ENCODE results near the gene NUP54.

NUP54 gene

DNA sequence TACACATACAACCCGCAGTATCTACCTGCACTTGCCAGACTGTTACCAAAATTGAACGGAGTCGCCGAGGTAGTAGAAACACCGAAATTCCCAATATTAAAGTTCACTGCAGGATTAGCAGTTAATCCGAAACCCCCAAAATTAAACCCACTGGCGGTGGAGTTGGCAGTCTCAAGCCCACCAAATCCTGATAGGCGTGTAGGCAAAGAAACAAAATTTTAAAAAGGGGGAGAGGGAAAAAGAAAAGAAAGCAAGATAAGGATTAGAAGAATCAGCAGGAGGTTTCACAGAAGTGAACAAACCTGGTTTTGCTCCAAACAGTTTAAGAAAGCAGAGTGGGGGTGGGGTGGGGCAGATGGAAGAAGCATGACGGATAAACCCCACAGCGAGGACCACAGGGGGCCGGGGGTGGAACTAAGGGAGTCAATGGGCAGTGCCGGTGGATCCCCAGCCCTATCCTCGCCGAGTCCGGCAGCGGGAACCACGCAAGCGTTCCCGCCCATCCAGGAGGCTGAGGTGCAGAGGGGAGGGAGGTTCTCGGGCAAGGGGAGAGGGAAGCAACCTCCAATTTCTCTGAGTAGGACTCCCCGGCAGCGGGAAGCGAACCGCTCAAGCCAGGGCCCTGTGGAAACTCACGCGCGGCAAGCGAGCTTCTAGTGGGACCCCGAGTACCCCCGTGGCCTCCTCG, 599 bp downstream of the NUP54 start:
- DNase-seq (ENCODE audit: low read depth in 2 of 2, low spot score in 1 of 2), result no peak

DNA sequence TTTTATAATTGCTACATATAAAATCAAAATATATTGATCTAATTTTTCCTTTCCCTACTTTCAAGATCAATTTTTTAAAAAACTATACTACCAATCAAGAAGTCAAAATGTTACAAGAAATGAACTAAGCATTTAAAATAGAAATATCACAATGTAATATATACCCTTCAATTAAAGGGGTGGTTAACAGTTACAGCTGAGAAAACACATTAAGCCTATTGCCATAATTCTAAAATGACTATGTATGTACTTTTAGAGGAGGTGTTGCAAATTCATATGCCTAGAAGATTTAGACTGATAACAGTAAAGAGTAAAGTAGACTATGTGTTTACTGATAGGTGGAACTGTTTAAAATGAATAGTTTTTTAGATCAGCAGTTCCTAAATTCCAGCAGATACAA, 3.7 kb downstream of the NUP54 start:
- DNase-seq (ENCODE audit: low read depth in 2 of 2, low spot score in 1 of 2), result no peak

DNA sequence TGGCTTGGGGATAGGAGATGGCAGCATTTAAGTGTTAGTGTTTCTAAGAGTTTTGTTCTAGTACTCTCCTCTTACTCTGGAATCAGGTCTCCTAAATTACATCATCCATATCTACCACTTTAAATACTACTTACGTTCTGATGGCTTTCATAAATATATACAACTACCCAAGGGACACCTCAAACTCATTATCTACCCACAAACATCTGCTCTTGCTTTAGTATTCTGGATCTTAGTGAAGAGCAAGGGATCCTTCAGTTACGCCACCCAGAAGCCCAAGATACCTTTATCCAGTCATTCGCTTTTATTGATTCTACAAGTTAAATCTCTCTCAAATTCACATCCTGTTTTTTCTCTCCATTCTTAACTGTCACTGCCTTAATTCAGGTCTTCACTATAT, 7.0 kb downstream of the NUP54 start:
- DNase-seq (ENCODE audit: low read depth in 2 of 2, low spot score in 1 of 2), result no peak

DNA sequence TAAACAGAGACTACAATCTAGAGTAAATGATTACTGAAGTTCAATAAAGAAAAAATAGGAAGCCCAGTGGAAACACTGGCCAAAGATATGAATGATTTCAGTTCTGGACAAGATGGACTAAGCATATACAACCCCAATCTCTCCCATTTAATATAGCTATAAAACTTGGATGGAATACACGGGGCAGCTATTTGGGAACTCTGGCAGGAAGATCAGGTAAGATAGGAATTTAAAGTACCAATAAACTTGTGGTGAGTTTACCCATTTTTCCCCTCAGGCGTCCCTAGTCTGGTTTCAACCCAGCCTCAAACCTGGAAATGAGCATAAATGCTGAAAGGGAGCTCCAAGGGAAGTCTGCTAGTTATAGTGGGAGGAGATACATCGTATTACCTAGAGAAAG, 20.4 kb downstream of the NUP54 start:
- no peak for DNase-seq (ENCODE audit: low read depth in 2 of 2, low spot score in 1 of 2)

- no peak for DNase-seq (ENCODE audit: low read depth in 2 of 2, low spot score in 1 of 2)
Observed at GRCh38 chr4:76125816-76126215, 22.4 kb downstream of the NUP54 start.

DNA sequence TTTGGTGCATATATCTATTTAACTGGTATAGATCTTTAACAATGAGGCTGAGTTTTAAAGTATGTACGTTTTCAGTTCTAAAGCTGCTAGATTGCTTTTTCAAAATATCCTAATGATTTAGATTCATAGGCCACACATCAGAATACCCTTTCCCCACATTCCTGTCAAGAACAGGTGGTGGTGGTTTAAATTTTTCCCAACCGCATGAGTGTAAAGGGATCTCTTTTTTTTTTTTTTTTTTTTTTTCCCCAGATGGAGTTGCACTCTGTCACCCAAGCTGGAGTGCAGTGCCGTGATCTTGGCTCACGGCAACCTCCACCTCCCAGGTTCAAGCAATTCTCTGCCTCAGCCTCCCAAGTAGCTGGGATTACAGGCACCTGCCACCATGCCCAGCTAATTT, 28.0 kb downstream of the NUP54 start:
- no peak for DNase-seq (ENCODE audit: low read depth in 2 of 2, low spot score in 1 of 2)

DNA sequence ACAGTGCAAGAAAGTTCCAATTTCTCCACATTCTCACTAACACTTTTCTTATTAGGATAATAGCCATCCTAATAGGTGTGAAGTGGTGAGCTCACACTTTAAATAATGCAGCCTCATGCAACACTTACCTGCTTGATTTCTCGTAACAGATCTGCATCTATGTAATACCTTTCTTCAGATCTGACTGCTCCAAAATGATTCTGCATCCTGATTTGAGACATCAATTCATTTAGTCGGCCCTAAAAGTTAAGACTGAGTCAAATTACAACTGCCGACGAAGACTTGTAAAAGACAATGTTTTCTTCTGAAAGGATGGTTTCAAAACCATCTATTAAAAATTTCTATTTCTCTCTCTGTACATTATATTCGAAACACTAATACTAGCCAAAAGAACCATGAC, 30.7 kb downstream of the NUP54 start:
- no peak for DNase-seq (ENCODE audit: low read depth in 2 of 2, low spot score in 1 of 2)

DNA sequence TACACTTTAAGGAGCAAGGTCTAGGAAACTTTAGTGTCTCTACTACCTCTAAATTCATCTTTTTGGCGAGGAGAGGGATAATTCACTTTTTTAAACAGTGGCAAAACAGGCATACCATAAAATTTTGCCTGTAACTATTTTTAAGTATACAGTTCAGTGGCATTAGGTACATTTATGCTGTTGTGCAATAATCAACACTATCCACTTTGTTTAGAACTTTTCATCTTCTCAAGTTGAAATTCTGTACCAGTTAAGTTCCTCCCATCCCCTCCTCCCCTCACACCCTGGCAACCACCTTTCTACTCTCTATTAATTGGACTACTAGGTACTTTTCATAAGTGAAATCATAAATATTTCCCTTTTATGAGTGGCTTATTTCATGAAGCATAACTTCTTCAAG, 31.4 kb downstream of the NUP54 start:
- no peak for DNase-seq (ENCODE audit: low read depth in 2 of 2, low spot score in 1 of 2)

- no peak for DNase-seq (ENCODE audit: low read depth in 2 of 2, low spot score in 1 of 2)
Observed at GRCh38 chr4:76108467-76109181, 39.6 kb downstream of the NUP54 start.

- no peak for DNase-seq (ENCODE audit: low read depth in 2 of 2, low spot score in 1 of 2)
Observed at GRCh38 chr4:76106442-76106841, 41.8 kb downstream of the NUP54 start.

GRCh38 chr4:76105652-76106051, 42.5 kb downstream of the NUP54 start:
- no peak for DNase-seq (ENCODE audit: low read depth in 2 of 2, low spot score in 1 of 2)

- no peak for DNase-seq (ENCODE audit: low read depth in 2 of 2, low spot score in 1 of 2)
Observed at GRCh38 chr4:76096076-76096475, 52.1 kb downstream of the NUP54 start.

- no peak for DNase-seq (ENCODE audit: low read depth in 2 of 2, low spot score in 1 of 2)
Observed at GRCh38 chr4:76095568-76095967, 52.6 kb downstream of the NUP54 start.

- DNase-seq (ENCODE audit: low read depth in 2 of 2, low spot score in 1 of 2), result no peak
Observed at GRCh38 chr4:76091052-76091451, 57.1 kb downstream of the NUP54 start.

DNA sequence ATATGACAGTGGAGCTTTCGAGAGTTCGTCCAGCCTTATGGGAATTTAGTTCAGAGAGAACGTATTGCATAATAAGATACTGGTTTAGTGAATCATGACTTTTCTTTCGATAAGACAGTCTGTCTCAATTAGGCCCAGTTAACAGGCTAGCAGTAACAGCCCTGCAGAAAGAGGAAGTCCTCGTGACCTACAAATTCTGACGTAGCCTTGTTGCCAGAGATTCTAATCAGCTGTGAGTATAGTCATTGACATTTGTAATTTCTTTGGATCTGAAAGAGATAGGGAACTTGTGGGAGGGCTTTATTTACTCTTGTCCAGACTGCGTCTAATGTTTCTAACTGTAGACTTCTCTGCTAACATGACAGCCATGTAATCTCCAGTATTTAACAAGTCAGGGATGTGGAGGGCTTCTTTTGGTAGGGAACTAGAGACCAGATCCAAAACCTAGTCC, 57.9 kb downstream of the NUP54 start:
- DNase-seq (ENCODE audit: low read depth in 2 of 2, low spot score in 1 of 2), result no peak

DNA sequence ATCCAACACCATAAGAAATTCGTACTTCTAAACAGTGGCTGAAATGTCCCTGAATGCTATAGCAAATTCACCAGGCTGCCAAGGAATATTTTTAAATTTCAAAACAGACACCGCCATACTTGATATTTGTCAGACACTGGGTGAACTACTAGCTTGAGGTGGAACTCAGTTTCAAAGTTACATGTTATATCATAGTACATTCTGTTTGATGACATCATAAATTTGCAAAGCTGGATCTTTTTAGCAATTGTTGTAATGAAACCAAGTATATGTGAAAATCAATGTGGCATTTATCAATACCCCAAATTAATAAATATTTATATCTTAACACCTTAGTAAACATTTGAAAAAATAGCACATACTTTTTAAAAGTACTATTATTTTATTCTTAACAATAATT, 59.5 kb downstream of the NUP54 start:
- DNase-seq (ENCODE audit: low read depth in 2 of 2, low spot score in 1 of 2), result no peak

GRCh38 chr4:76087007-76087769, 61.0 kb downstream of the NUP54 start:
- no peak for DNase-seq (ENCODE audit: low read depth in 2 of 2, low spot score in 1 of 2)

DNA sequence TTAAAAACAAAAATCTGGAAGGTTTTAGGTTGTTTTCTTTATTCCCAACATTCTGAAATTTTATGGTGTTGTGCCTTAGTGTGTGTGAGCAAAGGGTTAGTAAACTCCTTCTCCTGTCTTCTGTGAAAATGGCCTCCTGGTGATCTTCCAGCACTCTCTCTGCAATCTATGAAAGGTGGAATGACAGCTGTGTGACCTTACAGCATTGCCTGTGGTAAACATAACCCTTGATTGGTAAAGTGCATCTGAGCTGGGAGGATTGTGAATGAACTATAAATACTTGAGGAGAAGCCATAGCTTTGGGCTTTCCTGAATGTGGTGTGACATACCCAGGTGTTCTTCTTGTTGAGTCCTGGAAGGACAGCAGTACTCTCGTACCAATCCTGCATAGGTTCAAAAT, 63.7 kb downstream of the NUP54 start:
- DNase-seq (ENCODE audit: low read depth in 2 of 2, low spot score in 1 of 2), result no peak

DNA sequence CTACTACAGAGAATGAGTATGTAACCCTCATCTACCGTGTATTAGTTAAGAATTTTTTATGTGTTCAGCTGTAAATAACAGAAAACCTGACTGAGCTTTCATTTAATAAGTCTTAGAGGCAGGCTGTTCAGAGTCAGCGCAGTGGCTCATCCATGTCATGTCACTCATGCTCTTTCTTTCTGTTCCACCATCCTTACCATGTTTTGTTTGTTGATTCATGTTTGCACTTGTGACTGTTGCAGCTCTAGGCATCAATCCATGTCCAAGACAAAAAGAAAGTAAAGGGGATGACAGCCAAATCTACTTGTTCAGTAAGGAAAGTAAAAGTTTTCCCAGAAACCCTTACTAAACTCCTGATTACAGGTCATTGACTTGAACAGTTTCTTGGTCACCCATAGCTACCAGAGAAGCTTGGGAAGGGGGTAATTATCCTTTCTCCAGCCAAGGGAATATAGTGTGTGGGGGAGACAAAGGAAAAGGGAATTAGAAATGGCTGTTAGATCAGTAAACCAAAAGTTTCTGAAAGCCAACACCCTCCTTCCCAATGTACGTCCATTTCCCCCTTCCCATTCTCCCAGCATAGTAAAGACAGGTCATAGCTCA, 64.7 kb downstream of the NUP54 start:
- DNase-seq (ENCODE audit: low read depth in 2 of 2, low spot score in 1 of 2), result no peak

DNA sequence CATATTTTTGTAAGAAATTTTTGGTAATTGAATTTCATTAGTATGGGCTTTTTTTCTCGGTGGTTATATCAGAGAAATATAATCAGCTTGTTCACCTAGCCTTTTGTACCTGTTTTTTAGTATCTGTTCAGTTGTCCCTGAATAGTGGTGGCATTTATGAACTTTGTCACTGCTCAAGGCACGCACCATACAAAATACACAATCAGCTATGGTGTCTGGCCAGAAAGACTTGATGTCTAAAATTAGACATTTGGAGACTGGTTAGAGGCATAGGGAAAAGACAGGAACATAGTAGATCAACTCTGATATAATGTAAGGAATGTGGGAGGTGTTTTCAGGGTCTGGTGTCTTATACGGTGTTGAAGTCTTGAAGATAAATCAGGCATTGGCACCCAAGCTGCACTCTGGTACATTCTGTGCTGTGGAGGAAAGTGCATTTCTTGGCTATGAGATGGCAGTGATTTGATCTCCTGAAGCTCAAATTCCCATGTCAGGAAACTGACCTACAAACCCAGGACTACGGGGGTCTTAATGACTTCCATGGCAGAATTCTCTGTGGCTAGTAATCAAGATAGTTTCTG, 70.1 kb downstream of the NUP54 start:
- no peak for DNase-seq (ENCODE audit: low read depth in 2 of 2, low spot score in 1 of 2)

GRCh38 chr4:76074993-76075600, 73.1 kb downstream of the NUP54 start:
- no peak for DNase-seq (ENCODE audit: low read depth in 2 of 2, low spot score in 1 of 2)
